ENCODE results near the gene SCAMP1. TPM values are rescaled to one million over a fixed set of nuclear protein-coding genes. Genes with fewer than 3 reads are reported as not detected.

SCAMP1 gene
- total RNA-seq, 6 experiments from 2014 or later = 10.4 to 18.4 (median 11.1) TPM

GRCh38 chr5:78483809-78484521 is 123.5 kb downstream of the SCAMP1 start:
- Histone ChIP-seq H3K4me3 (no peak overlapping the region), H3K36me3 (no peaks in the 10 kb centered on the region), H3K27ac (no peak overlapping the region), H3K9me3 (no peaks in the 10 kb centered on the region), H3K27me3 (no peaks in the 10 kb centered on the region), H3K4me1 (peaks cover 0 to 7% (median 0%) of the 10 kb centered on the region in 4 donors)
- WGBS (ENCODE audit: insufficient coverage, low coverage, low lambda C conversion rate, missing lambda C conversion rate) = 47% methylated on average over 3 of the region's 3 CpGs
- intact Hi-C loops (cut with DNase I) = no loop called here
- TF ChIP-seq CTCF (IDR thresholded peaks at IDR 0.05) (no peak), POLR2A (IDR thresholded peaks at IDR 0.05) (no peak)
- no peak for DNase-seq
- ATAC-seq = peak; percentile 66 to 91 (median 84)

- intact Hi-C loops (cut with DNase I) = no loop called here
- Histone ChIP-seq H3K27ac (no peak overlapping the region), H3K4me1 (peaks cover 0 to 7% (median 0%) of the 10 kb centered on the region in 4 donors), H3K4me3 (no peak overlapping the region), H3K27me3 (no peaks in the 10 kb centered on the region), H3K9me3 (no peaks in the 10 kb centered on the region), H3K36me3 (no peaks in the 10 kb centered on the region)
- DNase-seq (no peak), ATAC-seq (no peak)
- no peak for TF ChIP-seq POLR2A (IDR thresholded peaks at IDR 0.05)
- no peak for TF ChIP-seq CTCF (IDR thresholded peaks at IDR 0.05)
- WGBS (ENCODE audit: insufficient coverage, low coverage, low lambda C conversion rate, missing lambda C conversion rate) = 86% methylated on average over 2 of the region's 2 CpGs
Observed at GRCh38 chr5:78486218-78486617, 125.8 kb downstream of the SCAMP1 start.

- TF ChIP-seq CTCF (IDR thresholded peaks at IDR 0.05) (no peak), POLR2A (IDR thresholded peaks at IDR 0.05) (no peak)
- ATAC-seq (no peak), DNase-seq (no peak)
- intact Hi-C loops (cut with DNase I) = no loop called here
- H3K36me3 ChIP-seq = no peaks in the 10 kb centered on the region
- WGBS (ENCODE audit: insufficient coverage, low coverage, low lambda C conversion rate, missing lambda C conversion rate) = 73% methylated on average over 4 of the region's 4 CpGs
- H3K4me1 ChIP-seq = peaks cover 0 to 7% (median 0%) of the 10 kb centered on the region in 4 donors
- H3K9me3 ChIP-seq = no peaks in the 10 kb centered on the region
- no peaks in the 10 kb centered on the region for H3K27me3 ChIP-seq
- no peak overlapping the region for H3K27ac ChIP-seq
- no peak overlapping the region for H3K4me3 ChIP-seq
Observed at GRCh38 chr5:78487846-78488245, 127.4 kb downstream of the SCAMP1 start.

GRCh38 chr5:78490709-78491485 is 130.5 kb downstream of the SCAMP1 start:
- ATAC-seq (no peak), DNase-seq (no peak)
- intact Hi-C loops (cut with DNase I) = no loop called here
- WGBS (ENCODE audit: insufficient coverage, low coverage, low lambda C conversion rate, missing lambda C conversion rate) = 86% methylated on average over 3 of the region's 4 CpGs
- no peak overlapping the region for H3K27ac ChIP-seq
- no peaks in the 10 kb centered on the region for H3K9me3 ChIP-seq
- TF ChIP-seq CTCF (IDR thresholded peaks at IDR 0.05) = no peak
- TF ChIP-seq POLR2A (IDR thresholded peaks at IDR 0.05) = no peak
- H3K4me3 ChIP-seq = no peak overlapping the region
- no peaks in the 10 kb centered on the region for H3K36me3 ChIP-seq
- H3K27me3 ChIP-seq = no peaks in the 10 kb centered on the region
- peaks cover 0 to 7% (median 0%) of the 10 kb centered on the region in 4 donors for H3K4me1 ChIP-seq

All from right lobe of liver (tissue), 6 donors.